D721Med (cell line): ENCODE results near the gene POU6F2.
"Not testable (repeated sequence)": the region's sequence is repeated elsewhere in the genome, so short reads cannot be mapped to it uniquely, and the experiment has no call there.

ENCODE experiments used
- DNase-seq: peaks from one replicate; pipeline ENCODE4 v3.0.0; 2011; ENCODE audit warnings: low spot score; ENCODE audit not compliant: insufficient read length
- FAIRE-seq: peaks from 2 replicates; lab custom pipeline; 2011; peaks lifted over from hg19 to GRCh38; lab: Jason Lieb, UNC
- TF ChIP-seq, protein P1 (sequence below): IDR thresholded peaks from 2 replicates; pipeline ENCODE4 v1.5.1; 2012; ENCODE audit warnings: mild to moderate bottlenecking, control low read depth; ENCODE audit not compliant: insufficient read depth; ENCODE audit errors: missing control alignments

Gene POU6F2

DNA sequence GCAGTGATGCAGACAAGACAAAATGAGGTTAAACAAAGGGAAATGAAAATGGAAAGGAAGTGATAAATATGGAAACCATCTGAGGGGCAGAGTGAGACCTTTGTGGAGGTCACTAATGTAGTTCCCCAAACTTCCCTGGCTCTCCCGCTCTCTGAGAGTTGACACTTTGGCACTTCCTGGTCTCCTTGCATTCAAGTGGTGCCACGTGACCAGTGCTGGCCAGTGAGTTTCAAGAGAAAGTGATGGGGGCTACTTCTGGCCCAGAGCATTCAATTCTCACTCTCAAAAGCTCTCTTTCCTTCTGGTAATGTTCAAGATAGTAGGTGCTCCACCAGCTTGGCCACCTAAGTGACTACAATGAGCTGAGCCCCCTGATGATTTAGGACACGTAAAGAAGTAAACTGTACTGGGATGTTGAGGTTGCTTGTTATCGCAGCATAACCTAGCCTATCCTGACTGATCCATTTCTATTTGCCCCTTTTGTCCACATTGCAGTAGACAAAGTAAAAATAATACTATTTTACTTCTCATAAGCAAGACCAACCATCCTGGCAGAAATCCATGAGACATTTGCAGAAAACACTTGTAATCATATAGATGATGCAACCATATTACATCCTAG, 346.5 kb downstream of the POU6F2 start:
- TF ChIP-seq, protein P1, sequence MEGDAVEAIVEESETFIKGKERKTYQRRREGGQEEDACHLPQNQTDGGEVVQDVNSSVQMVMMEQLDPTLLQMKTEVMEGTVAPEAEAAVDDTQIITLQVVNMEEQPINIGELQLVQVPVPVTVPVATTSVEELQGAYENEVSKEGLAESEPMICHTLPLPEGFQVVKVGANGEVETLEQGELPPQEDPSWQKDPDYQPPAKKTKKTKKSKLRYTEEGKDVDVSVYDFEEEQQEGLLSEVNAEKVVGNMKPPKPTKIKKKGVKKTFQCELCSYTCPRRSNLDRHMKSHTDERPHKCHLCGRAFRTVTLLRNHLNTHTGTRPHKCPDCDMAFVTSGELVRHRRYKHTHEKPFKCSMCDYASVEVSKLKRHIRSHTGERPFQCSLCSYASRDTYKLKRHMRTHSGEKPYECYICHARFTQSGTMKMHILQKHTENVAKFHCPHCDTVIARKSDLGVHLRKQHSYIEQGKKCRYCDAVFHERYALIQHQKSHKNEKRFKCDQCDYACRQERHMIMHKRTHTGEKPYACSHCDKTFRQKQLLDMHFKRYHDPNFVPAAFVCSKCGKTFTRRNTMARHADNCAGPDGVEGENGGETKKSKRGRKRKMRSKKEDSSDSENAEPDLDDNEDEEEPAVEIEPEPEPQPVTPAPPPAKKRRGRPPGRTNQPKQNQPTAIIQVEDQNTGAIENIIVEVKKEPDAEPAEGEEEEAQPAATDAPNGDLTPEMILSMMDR: no peak
- no peak for FAIRE-seq
- DNase-seq: no peak

DNA sequence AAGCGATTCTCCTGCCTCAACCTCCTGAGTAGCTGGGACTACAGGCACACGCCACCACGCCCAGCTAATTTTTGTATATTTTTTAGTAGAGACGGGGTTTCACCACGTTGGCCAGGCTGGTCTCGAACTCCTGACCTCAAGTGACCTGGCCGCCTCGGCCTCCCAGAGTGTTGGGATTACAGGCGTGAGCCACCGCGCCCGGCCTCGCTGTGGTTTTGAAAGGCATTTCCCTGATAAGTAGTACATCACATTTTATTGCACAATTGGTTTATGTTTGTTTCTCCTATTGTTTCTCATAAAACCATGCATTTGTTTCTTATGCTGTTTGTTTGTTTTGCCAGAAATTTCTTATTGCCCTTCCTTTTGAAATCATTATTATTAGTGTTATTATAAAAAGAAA, 353.9 kb downstream of the POU6F2 start:
- DNase-seq, FAIRE-seq: not testable (repeated sequence)

DNA sequence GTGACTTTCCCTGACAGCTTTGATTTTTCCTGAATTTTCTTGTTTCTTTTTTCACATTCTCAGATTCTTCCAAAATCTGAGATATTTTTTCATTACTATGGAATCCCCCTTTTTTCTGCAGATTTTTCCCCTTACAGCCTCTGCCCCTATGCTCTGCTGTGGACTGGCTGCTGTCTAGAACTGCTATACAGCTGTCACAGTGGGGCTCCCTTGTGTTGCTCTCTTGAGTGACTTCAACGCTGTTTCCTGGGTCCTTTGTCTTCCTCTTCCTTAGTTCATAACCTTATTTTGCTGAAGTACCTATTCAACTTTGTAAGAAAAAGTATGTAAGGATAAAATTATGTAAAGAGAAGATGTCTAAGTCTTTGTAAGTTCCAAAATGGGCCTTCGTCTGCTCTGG, 354.4 kb downstream of the POU6F2 start:
- DNase-seq: no peak
- no peak for FAIRE-seq
- TF ChIP-seq, protein P1: no peak

DNA sequence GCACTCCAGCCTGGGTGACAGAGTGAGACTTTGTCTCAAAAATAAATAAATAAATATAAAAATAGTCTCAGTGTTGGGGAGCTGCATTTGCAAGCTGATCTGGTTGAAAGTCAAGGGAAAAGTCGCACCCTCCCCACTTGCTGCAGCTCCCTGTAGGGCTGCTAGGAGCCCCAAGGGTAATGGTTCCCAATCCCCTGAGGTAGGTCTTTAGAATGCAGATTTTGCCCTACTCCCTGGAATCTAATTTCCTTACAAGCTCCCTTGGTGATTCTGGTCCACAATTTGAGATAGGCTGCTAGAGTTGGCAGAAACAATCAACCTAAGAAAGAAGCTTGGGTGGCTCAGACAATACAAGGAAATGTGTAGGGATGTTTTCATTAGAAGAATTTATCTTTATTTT, 356.0 kb downstream of the POU6F2 start:
- DNase-seq (no peak), FAIRE-seq (no peak)
- TF ChIP-seq, protein P1: no peak

DNA sequence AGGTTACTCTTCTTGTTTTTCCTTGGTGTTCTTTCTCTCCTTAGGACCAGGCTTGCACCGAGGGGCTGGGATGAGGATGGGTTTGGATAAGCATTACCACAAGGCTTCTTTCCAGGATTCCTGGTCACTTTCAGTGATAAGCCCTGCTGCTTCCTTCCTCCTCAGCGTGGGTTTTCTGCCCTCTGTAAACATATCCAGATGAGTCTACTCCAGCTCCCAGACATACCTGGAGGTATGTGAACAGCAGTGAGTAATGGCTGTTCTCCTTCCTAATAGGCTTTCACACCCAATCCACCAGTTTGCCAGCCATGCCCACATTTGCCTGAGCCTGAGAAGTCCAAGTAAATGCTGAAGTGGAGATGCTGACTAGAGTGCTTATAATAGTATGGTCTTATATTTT, 358.7 kb downstream of the POU6F2 start:
- DNase-seq: no peak
- FAIRE-seq: no peak

DNA sequence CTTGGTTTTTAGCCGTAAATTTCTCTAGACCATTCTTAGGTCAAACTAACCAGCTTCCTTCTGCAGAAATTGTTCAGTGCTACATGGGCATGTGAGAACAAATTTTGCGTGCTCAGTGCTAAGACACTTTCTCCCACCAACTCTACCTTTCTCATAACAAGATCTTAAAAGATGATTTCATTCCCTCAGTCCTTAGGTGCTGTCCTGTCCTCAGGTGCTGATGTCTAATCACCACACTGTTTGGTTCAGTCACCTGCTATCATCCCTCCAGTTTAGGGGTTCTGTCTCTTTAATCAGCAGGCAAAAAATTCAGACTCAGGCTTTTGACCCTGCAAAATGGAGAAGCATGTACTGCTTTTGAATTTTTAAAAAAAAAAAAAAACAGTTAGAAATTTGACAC, 361.0 kb downstream of the POU6F2 start:
- TF ChIP-seq, protein P1: no peak
- FAIRE-seq (no peak), DNase-seq (no peak)

More for the DNA sequence above, 358.7 kb downstream of the POU6F2 start:
- TF ChIP-seq, protein P1: no peak

DNA sequence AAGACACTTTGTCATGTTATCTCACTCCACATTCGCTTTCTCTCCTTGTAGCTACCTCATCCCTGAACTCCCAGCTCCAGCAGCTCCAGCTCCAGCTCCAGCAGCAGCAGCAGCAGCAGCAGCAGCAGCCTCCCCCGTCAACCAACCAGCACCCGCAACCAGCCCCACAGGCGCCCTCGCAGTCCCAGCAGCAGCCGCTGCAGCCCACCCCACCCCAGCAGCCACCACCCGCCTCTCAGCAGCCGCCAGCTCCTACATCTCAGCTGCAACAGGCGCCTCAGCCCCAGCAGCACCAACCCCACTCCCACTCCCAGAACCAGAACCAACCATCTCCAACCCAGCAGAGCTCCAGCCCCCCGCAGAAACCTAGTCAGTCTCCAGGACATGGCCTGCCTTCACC, 361.9 kb downstream of the POU6F2 start:
- no peak for DNase-seq
- TF ChIP-seq, protein P1: no peak
- FAIRE-seq: no peak
